CD14-positive monocyte (primary cell): ENCODE results near the gene RPGRIP1L. TPM values are rescaled to one million over a fixed set of nuclear protein-coding genes. Genes with fewer than 3 reads are reported as not detected.

ENCODE experiments used
- DNase-seq, 3 donors: peaks; one replicate each; pipeline ENCODE4 v3.0.0-alpha.2; 2011 to 2022
- H2AFZ ChIP-seq: 2 replicates; pipeline ENCODE4 v1.6.0; 2012; ENCODE audit warnings: mild to moderate bottlenecking, low read depth, low read length, inconsistent platforms; ENCODE audit not compliant: insufficient read depth, poor library complexity, severe bottlenecking
- H3K27ac ChIP-seq, 2 donors: 1 replicate in 1 of 2; 2 replicates in 1 of 2; pipeline ENCODE4 v1.5.1; 2012 to 2013; ENCODE audit warnings: low read length in 2 of 2, control low read depth in 1 of 2, inconsistent platforms in 1 of 2, low read depth in 1 of 2, mild to moderate bottlenecking in 1 of 2
- H3K27me3 ChIP-seq, 2 donors: one replicate each; pipeline versions ENCODE4 v1.6.0 to v1.6.1; 2011 to 2013; ENCODE audit warnings: low read length in 2 of 2; ENCODE audit not compliant: control insufficient read depth in 2 of 2, insufficient read depth in 2 of 2
- H3K36me3 ChIP-seq, 2 donors: replicated peaks in 1 of 2; 1 replicate in 1 of 2; 2 replicates in 1 of 2; pipeline versions ENCODE4 v1.5.1 to v1.6.1; 2012 to 2013; ENCODE audit warnings: low read length in 2 of 2, control low read depth in 1 of 2, inconsistent platforms in 1 of 2, mild to moderate bottlenecking in 1 of 2; ENCODE audit not compliant: insufficient read depth in 2 of 2, control insufficient read depth in 1 of 2
- H3K4me1 ChIP-seq, 2 donors: 1 replicate in 1 of 2; 2 replicates in 1 of 2; pipeline versions ENCODE4 v1.5.1 to v1.6.1; 2012 to 2013; ENCODE audit warnings: low read length in 2 of 2, control low read depth in 1 of 2, inconsistent platforms in 1 of 2, mild to moderate bottlenecking in 1 of 2, moderate library complexity in 1 of 2; ENCODE audit not compliant: insufficient read depth in 2 of 2, control insufficient read depth in 1 of 2
- H3K4me2 ChIP-seq: replicated peaks from 2 replicates; pipeline ENCODE3; 2012; ENCODE audit warnings: low read length, moderate library complexity, mild to moderate bottlenecking; ENCODE audit not compliant: poor library complexity, severe bottlenecking; ENCODE audit errors: extremely low read depth
- H3K4me3 ChIP-seq, 3 experiments: fragments of 200-600 bp in 1 of 3; sonication (generic) in 1 of 3; replicated peaks in 1 of 3; 1 replicate in 2 of 3; 2 replicates in 1 of 3; pipeline ENCODE4 v1.5.1; 2011 to 2013; ENCODE audit warnings: low read length in 3 of 3, mild to moderate bottlenecking in 3 of 3, control low read depth in 2 of 3, low read depth in 2 of 3, inconsistent platforms in 1 of 3, moderate library complexity in 1 of 3
- H3K79me2 ChIP-seq: 2 replicates; pipeline ENCODE4 v1.6.0; 2012; ENCODE audit warnings: mild to moderate bottlenecking, control low read depth, inconsistent platforms, low read length, moderate library complexity; ENCODE audit not compliant: insufficient read depth
- H3K9ac ChIP-seq: 2 replicates; pipeline ENCODE4 v1.6.0; 2017; ENCODE audit warnings: low read length, mild to moderate bottlenecking; ENCODE audit not compliant: insufficient read depth, poor library complexity, severe bottlenecking
- H3K9me3 ChIP-seq, 2 donors: replicated peaks in 1 of 2; 1 replicate in 1 of 2; 2 replicates in 1 of 2; pipeline versions ENCODE4 v1.5.1 to v1.6.1; 2012 to 2013; ENCODE audit warnings: low read length in 2 of 2, control low read depth in 1 of 2; ENCODE audit not compliant: control insufficient read depth in 1 of 2, insufficient read depth in 1 of 2
- H4K20me1 ChIP-seq: 2 replicates; pipeline ENCODE4 v1.6.0; 2012; ENCODE audit warnings: mild to moderate bottlenecking, low read length, control low read depth, moderate library complexity; ENCODE audit not compliant: insufficient read depth
- H3K27ac Mint-ChIP-seq, 7 donors: one replicate each; pipeline ENCODE4 v1.8.0; 2020; ENCODE audit warnings: mild to moderate bottlenecking in 7 of 7, mixed read lengths in 7 of 7, moderate library complexity in 6 of 7, inconsistent platforms in 2 of 7
- H3K27me3 Mint-ChIP-seq, 3 donors: one replicate each; pipeline ENCODE4 v1.8.0; 2021 to 2022; ENCODE audit warnings: low read depth in 3 of 3, mild to moderate bottlenecking in 3 of 3, mixed read lengths in 3 of 3, moderate library complexity in 3 of 3, inconsistent platforms in 1 of 3
- H3K36me3 Mint-ChIP-seq, 2 donors: one replicate each; pipeline ENCODE4 v1.8.0; 2020; ENCODE audit warnings: mixed read lengths in 2 of 2, inconsistent platforms in 1 of 2, mild to moderate bottlenecking in 1 of 2
- H3K4me1 Mint-ChIP-seq: one replicate; pipeline ENCODE4 v1.8.0; 2020; ENCODE audit warnings: mild to moderate bottlenecking, mixed read lengths
- H3K4me3 Mint-ChIP-seq, 2 donors: one replicate each; pipeline ENCODE4 v1.8.0; 2020; ENCODE audit warnings: mild to moderate bottlenecking in 2 of 2, mixed read lengths in 2 of 2, moderate library complexity in 1 of 2
- H3K9me3 Mint-ChIP-seq, 7 donors: one replicate each; pipeline ENCODE4 v1.8.0; 2020 to 2022; ENCODE audit warnings: mixed read lengths in 7 of 7, mild to moderate bottlenecking in 6 of 7, moderate library complexity in 6 of 7, inconsistent platforms in 2 of 7
- WGBS: methylation state at CpG from one replicate; pipeline ENCODE4 v1.1.5; 2013; ENCODE audit warnings: missing lambda C conversion rate; ENCODE audit not compliant: insufficient coverage; 5-methylcytosine and 5-hydroxymethylcytosine counted together
- intact Hi-C, 2 donors: fragments of 100-400 bp; cut with micrococcal nuclease; formaldehyde crosslinking; loops; one replicate each; pipeline versions ENCODE4 v1.15.0 to v1.15.1; 2023
- polyA plus RNA-seq, 3 donors: library from polyadenylated mRNA; depleted of rRNA in 1 of 3; unstranded in 2 of 3; stranded (reverse) in 1 of 3; fragments of 300-500 nt in 2 of 3; fragments of >200 nt in 1 of 3; fragmentation: Illumina TruSeq in 2 of 3; gene quantifications; 1 replicate in 2 of 3; 2 replicates in 1 of 3; pipeline ENCODE4 v1.2.3, GENCODE V29; 2012 to 2021
- TF ChIP-seq, protein P1 (sequence below): fragments of 200-600 bp; IDR thresholded peaks from one replicate; pipeline ENCODE4 v1.8.0; 2022; ENCODE audit warnings: antibody characterized with exemption, mild to moderate bottlenecking

RPGRIP1L gene
- polyA plus RNA-seq, 3 donors: 0.11 to 0.18 TPM; not detected in 1

DNA sequence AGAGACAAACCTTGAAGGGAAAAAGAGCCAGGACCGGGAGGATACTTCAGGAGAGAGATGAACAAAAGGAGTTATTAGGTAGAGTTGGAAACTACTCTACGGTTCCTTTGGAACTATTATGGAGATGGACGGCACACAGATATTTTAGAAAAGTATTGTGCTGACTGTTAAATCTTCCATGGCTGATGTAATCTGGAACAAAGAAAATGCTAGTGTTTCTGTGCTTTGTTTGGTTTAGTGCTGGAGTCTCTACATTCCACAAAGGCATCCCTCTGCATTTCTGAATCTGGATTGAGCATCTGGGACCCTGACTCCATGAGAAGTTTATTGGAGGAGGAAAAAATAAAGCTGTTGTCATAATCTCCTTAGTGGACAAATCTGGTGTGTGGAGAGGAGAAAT is 57.2 kb downstream of the RPGRIP1L start:
- Mint-ChIP-seq H3K36me3 (peaks cover 0 to 1% of the 10 kb centered on the region in 2 donors), H3K27ac (no peak overlapping the region), H3K4me3 (no peak overlapping the region), H3K4me1 (no peaks in the 10 kb centered on the region), H3K27me3 (no peaks in the 10 kb centered on the region), H3K9me3 (peaks cover 3 to 16% (median 13%) of the 10 kb centered on the region in 7 donors)
- Histone ChIP-seq H3K36me3 (no peaks in the 10 kb centered on the region), H2AFZ (no peak overlapping the region), H3K9ac (no peak overlapping the region), H3K27ac (no peak overlapping the region), H4K20me1 (no peaks in the 10 kb centered on the region), H3K4me3 (no peak overlapping the region), H3K4me2 (no peak overlapping the region), H3K9me3 (peaks cover 0 to 8% of the 10 kb centered on the region in 2 donors), H3K79me2 (no peaks in the 10 kb centered on the region), H3K27me3 (no peaks in the 10 kb centered on the region), H3K4me1 (no peaks in the 10 kb centered on the region)
- WGBS: 100% methylated on average over 2 of the region's 3 CpGs
- no peak for DNase-seq
- intact Hi-C loops: no loop called here
- TF ChIP-seq, protein P1, sequence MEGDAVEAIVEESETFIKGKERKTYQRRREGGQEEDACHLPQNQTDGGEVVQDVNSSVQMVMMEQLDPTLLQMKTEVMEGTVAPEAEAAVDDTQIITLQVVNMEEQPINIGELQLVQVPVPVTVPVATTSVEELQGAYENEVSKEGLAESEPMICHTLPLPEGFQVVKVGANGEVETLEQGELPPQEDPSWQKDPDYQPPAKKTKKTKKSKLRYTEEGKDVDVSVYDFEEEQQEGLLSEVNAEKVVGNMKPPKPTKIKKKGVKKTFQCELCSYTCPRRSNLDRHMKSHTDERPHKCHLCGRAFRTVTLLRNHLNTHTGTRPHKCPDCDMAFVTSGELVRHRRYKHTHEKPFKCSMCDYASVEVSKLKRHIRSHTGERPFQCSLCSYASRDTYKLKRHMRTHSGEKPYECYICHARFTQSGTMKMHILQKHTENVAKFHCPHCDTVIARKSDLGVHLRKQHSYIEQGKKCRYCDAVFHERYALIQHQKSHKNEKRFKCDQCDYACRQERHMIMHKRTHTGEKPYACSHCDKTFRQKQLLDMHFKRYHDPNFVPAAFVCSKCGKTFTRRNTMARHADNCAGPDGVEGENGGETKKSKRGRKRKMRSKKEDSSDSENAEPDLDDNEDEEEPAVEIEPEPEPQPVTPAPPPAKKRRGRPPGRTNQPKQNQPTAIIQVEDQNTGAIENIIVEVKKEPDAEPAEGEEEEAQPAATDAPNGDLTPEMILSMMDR: no peak

DNA sequence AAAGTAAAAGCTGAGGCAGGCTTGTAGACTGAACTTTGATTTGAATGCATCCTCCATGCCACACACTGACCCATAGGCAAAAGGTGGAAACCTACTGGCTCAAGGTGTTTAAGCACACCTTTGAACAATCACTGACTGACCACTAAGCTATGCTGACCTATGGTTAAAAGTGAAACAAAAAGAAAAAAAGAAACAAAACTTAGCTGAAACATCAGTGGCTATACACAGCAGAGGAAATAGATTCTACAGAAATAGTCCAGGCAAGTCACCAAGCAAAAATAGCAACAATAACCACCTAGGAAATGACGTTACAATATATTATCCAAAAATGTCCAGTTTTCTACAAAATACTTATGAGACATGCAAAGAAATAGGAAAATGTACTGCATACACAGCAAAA is 60.2 kb downstream of the RPGRIP1L start:
- no peak for DNase-seq
- Mint-ChIP-seq H3K27me3 (no peaks in the 10 kb centered on the region), H3K27ac (no peak overlapping the region), H3K4me3 (no peak overlapping the region), H3K9me3 (peaks cover 3 to 16% (median 13%) of the 10 kb centered on the region in 7 donors), H3K4me1 (no peaks in the 10 kb centered on the region), H3K36me3 (peaks cover 0 to 1% of the 10 kb centered on the region in 2 donors)
- H3K27ac ChIP-seq: no peak overlapping the region
- no peaks in the 10 kb centered on the region for H3K4me1 ChIP-seq
- no CpG with 5 or more reads among the region's 1 CpG for WGBS
- H3K9ac ChIP-seq: no peak overlapping the region
- H3K9me3 ChIP-seq: peaks cover 0 to 8% of the 10 kb centered on the region in 2 donors
- no peaks in the 10 kb centered on the region for H4K20me1 ChIP-seq
- TF ChIP-seq, protein P1: no peak
- no peak overlapping the region for H3K4me2 ChIP-seq
- intact Hi-C loops: no loop called here
- H2AFZ ChIP-seq: no peak overlapping the region
- H3K36me3 ChIP-seq: no peaks in the 10 kb centered on the region
- no peaks in the 10 kb centered on the region for H3K27me3 ChIP-seq
- no peaks in the 10 kb centered on the region for H3K79me2 ChIP-seq
- H3K4me3 ChIP-seq: no peak overlapping the region
